Osteoblast (primary cell): ENCODE results near the gene ZER1. TPM values are rescaled to one million over a fixed set of nuclear protein-coding genes. Genes with fewer than 3 reads are reported as not detected.

Experiments
- DNase-seq: peaks from one replicate; pipeline ENCODE4 v3.0.0; 2011; ENCODE audit warnings: low spot score, mixed read lengths; ENCODE audit not compliant: insufficient read length; ENCODE audit errors: missing footprints
- H2AFZ ChIP-seq: 2 replicates; pipeline ENCODE4 v1.6.0; 2011; ENCODE audit warnings: mild to moderate bottlenecking, low read length
- H3K27ac ChIP-seq: 2 replicates; pipeline ENCODE4 v1.5.1; 2011; ENCODE audit warnings: mild to moderate bottlenecking, low read depth, low read length, moderate library complexity
- H3K27me3 ChIP-seq: 2 replicates; pipeline ENCODE4 v1.6.0; 2012; ENCODE audit warnings: mild to moderate bottlenecking, control low read depth, inconsistent platforms, low read length, moderate library complexity; ENCODE audit not compliant: insufficient read depth
- H3K36me3 ChIP-seq: 2 replicates; pipeline ENCODE4 v1.5.1; 2011; ENCODE audit warnings: mild to moderate bottlenecking, low read length, control low read depth, moderate library complexity; ENCODE audit not compliant: insufficient read depth
- H3K4me1 ChIP-seq: 2 replicates; pipeline ENCODE4 v1.5.1; 2011; ENCODE audit warnings: mild to moderate bottlenecking, low read length, control low read depth, moderate library complexity; ENCODE audit not compliant: insufficient read depth
- H3K4me2 ChIP-seq: 2 replicates; pipeline ENCODE4 v1.6.0; 2011; ENCODE audit warnings: mild to moderate bottlenecking, low read length; ENCODE audit not compliant: insufficient read depth
- H3K4me3 ChIP-seq: fragments of 200-600 bp; sonication (generic); 3 replicates; pipeline ENCODE4 v1.5.1; 2012; ENCODE audit warnings: mild to moderate bottlenecking, low read length, inconsistent platforms; ENCODE audit not compliant: insufficient read depth
- H3K79me2 ChIP-seq: 2 replicates; pipeline ENCODE4 v1.6.0; 2012; ENCODE audit warnings: mild to moderate bottlenecking, low read length, control low read depth, inconsistent platforms; ENCODE audit not compliant: insufficient read depth
- H3K9me3 ChIP-seq: 2 replicates; pipeline ENCODE4 v1.5.1; 2011; ENCODE audit warnings: low read depth, low read length, control low read depth
- H4K20me1 ChIP-seq: 2 replicates; pipeline ENCODE4 v1.6.0; 2012; ENCODE audit warnings: mild to moderate bottlenecking, low read length, control low read depth; ENCODE audit not compliant: insufficient read depth
- total RNA-seq: library from RNA; depleted of rRNA; stranded (reverse); fragments of >200 nt; gene quantifications from 2 replicates; pipeline ENCODE4 v1.2.3, GENCODE V29; 2012
- TF ChIP-seq, protein P1 (sequence below): IDR thresholded peaks from 2 replicates; pipeline ENCODE4 v1.5.1; 2011; ENCODE audit warnings: mild to moderate bottlenecking, low read depth, low read length, moderate library complexity; ENCODE audit errors: extremely low read depth

The ZER1 gene
- total RNA-seq, 1 donor, result 26.4 TPM

DNA sequence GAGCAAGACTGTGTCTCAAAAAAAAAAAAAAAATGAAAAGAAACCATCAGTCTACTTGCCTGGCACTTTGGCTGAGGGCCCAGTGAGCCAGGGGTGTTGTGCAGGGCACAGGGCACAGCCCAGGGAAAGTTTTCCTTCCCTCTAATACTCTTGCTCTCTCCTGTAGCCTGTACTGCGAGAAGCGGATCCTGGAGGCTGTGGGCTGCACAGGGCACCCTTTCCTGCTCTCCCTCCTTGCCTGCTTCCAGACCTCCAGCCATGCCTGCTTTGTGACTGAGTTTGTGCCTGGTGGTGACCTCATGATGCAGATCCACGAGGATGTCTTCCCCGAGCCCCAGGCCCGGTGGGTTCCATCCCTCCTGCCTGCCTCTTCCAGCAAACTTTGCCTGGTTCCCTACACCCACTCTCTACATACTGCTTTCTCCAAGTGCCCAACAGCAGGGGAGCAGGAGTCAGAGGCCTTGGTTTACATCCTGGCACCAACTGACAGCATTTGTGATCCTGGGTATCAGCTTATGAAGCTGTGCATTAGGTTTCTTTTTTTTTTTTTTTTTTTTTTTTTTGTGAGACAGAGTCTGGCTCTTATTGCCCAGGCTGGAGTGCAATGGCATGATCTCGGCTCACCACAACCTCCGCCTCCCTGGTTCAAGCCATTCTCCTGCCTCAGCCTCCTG is 55.0 kb downstream of the ZER1 start:
- TF ChIP-seq, protein P1, sequence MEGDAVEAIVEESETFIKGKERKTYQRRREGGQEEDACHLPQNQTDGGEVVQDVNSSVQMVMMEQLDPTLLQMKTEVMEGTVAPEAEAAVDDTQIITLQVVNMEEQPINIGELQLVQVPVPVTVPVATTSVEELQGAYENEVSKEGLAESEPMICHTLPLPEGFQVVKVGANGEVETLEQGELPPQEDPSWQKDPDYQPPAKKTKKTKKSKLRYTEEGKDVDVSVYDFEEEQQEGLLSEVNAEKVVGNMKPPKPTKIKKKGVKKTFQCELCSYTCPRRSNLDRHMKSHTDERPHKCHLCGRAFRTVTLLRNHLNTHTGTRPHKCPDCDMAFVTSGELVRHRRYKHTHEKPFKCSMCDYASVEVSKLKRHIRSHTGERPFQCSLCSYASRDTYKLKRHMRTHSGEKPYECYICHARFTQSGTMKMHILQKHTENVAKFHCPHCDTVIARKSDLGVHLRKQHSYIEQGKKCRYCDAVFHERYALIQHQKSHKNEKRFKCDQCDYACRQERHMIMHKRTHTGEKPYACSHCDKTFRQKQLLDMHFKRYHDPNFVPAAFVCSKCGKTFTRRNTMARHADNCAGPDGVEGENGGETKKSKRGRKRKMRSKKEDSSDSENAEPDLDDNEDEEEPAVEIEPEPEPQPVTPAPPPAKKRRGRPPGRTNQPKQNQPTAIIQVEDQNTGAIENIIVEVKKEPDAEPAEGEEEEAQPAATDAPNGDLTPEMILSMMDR, result no peak
- Histone ChIP-seq H3K27ac (no peak overlapping the region), H3K27me3 (no peaks in the 10 kb centered on the region), H2AFZ (no peak overlapping the region), H3K9me3 (no peaks in the 10 kb centered on the region), H3K4me1 (no peaks in the 10 kb centered on the region), H4K20me1 (no peaks in the 10 kb centered on the region), H3K4me3 (no peak overlapping the region), H3K79me2 (no peaks in the 10 kb centered on the region), H3K36me3 (no peaks in the 10 kb centered on the region), H3K4me2 (no peak overlapping the region)
- DNase-seq, result peak; percentile 45

DNA sequence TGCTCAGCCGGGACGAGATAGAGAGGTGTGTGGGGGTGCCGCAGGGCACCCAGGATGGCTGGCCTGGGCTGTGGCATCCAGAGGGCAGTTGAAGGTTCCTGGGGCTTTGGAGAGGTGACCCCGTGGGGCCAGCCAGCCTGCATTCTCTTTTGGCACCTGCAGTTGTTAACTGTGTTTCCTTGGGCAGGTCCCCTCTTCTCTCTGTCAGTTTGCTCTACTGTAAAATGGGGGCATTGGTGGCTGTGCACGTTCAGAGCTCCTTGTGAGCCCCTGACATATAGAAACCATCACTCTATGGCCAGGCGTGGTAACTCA is 56.3 kb downstream of the ZER1 start:
- H3K9me3 ChIP-seq, result no peaks in the 10 kb centered on the region
- no peaks in the 10 kb centered on the region for H3K36me3 ChIP-seq
- no peaks in the 10 kb centered on the region for H4K20me1 ChIP-seq
- H3K4me3 ChIP-seq, result no peak overlapping the region
- DNase-seq, result peak; percentile 31
- TF ChIP-seq, protein P1, result no peak
- H3K27me3 ChIP-seq, result no peaks in the 10 kb centered on the region
- H3K4me2 ChIP-seq, result no peak overlapping the region
- no peak overlapping the region for H2AFZ ChIP-seq
- H3K79me2 ChIP-seq, result no peaks in the 10 kb centered on the region
- H3K27ac ChIP-seq, result no peak overlapping the region
- H3K4me1 ChIP-seq, result no peaks in the 10 kb centered on the region

DNA sequence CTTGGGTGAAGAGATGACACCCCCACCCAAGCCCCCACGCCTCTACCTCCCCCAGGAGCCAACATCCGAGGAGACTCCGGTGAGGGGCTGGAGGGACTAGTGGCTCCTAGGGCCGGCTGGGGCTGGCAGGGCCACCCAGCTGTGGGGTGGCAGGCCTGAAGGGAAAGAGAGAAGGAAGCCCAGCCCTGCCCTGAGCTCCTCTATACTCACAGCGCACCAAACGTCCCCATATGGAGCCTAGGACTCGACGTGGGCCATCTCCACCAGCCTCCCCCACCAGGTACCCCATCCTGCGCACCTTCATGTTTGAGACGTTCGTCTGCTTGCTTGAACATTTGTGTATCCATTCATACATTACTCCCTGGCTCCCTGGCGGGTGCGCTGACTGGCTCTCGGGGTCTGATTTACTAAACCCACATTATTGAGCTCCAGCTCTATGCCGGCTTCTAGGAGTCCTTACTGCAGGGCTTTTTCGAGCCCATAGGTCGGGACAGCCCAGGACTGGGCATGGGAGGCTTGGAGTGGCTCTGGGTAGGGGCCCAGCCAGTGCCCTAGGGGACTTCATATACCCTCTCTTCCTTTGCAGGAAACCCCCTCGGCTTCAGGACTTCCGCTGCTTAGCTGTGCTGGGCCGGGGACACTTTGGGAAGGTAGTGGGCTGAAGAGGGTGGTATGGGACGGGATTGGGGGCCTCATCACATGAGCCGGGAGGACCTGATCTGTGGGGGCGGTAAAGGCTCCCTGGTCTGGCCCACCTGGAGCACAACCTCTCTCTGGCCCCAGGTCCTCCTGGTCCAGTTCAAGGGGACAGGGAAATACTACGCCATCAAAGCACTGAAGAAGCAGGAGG is 56.9 kb downstream of the ZER1 start:
- no peak overlapping the region for H2AFZ ChIP-seq
- no peaks in the 10 kb centered on the region for H3K4me1 ChIP-seq
- peak; percentile 54 for DNase-seq
- H3K27ac ChIP-seq, result no peak overlapping the region
- H3K4me2 ChIP-seq, result no peak overlapping the region
- no peaks in the 10 kb centered on the region for H3K79me2 ChIP-seq
- no peak overlapping the region for H3K4me3 ChIP-seq
- no peaks in the 10 kb centered on the region for H4K20me1 ChIP-seq
- H3K9me3 ChIP-seq, result no peaks in the 10 kb centered on the region
- TF ChIP-seq, protein P1, result no peak
- H3K36me3 ChIP-seq, result no peaks in the 10 kb centered on the region
- no peaks in the 10 kb centered on the region for H3K27me3 ChIP-seq

DNA sequence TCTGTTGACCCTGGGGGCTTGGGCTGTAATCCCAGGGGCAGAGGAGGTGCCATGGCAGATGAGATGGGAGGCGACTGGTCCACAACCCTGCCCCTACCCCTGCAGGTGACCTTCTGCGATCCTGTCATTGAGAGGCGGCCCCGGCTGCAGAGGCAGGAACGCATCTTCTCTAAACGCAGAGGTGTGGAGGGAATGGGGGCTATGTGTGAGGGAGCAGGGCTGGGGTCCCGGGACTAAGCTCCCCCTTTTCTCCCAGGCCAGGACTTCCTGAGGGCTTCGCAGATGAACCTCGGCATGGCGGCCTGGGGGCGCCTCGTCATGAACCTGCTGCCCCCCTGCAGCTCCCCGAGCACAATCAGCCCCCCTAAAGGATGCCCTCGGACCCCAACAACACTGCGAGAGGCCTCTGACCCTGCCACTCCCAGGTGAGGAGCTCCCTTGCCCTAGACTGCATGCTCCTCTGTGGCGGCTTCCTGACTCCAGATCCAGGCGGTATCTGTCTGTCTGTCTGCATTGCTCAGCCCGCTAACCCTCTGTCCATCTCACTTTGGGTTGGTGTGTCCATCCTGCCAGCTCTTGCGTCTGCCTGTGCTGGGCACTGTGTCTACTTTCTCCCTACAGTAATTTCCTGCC is 57.7 kb downstream of the ZER1 start:
- Histone ChIP-seq H3K79me2 (no peaks in the 10 kb centered on the region), H3K36me3 (no peaks in the 10 kb centered on the region), H3K27ac (no peak overlapping the region), H3K9me3 (no peaks in the 10 kb centered on the region), H3K4me1 (no peaks in the 10 kb centered on the region), H2AFZ (no peak overlapping the region), H3K27me3 (no peaks in the 10 kb centered on the region), H4K20me1 (no peaks in the 10 kb centered on the region), H3K4me3 (no peak overlapping the region), H3K4me2 (no peak overlapping the region)
- peak; percentile 58 for DNase-seq
- TF ChIP-seq, protein P1, result no peak
